ENCODE measurements around the gene CDKN2B-AS1.

Gene CDKN2B-AS1

DNA sequence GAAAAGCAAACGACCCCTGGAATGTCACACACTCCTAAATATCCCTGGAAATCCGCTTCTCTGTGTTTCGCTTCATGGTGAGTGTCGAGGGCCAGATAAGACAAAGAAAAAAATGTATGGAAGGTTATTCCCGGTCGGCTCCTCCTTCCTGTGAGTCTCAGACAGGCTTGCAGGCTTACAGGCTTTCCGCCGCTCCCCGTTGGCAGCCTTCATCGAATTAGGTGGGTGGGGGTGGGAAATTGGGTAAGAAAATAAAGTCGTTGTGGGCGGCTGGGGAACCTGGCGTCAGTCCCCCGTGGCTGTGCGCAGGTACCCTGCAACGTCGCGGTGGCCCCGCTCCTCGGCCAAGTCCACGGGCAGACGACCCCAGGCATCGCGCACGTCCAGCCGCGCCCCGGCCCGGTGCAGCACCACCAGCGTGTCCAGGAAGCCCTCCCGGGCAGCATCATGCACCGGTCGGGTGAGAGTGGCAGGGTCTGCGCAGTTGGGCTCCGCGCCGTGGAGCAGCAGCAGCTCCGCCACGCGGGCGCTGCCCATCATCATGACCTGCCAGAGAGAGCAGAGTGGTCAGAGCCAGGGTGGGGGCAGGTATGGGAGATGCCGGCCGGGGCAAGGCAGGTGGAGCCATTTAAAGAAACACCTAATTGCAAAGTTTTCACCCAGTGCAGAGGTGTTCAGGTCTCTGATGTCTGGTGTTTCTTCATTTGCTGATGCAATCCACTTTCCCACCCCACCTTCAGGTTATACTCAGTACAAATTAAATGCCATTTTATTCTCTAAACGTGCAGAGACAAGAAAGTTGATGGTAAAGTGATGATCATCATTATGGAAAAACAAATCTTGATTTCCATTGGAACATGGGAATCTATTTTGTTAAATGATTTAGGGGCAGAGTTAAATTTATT, 11.4 kb downstream of the CDKN2B-AS1 start:
- DNase-seq (ENCODE audit: low read depth in 2 of 2) = no peak

GRCh38 chr9:22008384-22008716, 13.8 kb downstream of the CDKN2B-AS1 start:
- DNase-seq (ENCODE audit: low read depth in 2 of 2) = no peak

GRCh38 chr9:22008717-22009505, 14.3 kb downstream of the CDKN2B-AS1 start, which contains the start of gene CDKN2B:
TSS of gene CDKN2B (minus strand) at chr9:22009305. CDS start at chr9:22008953, 352 bp downstream.
- DNase-seq (ENCODE audit: low read depth in 2 of 2) = peak; percentile 53 to 59

GRCh38 chr9:22009506-22009867, 14.9 kb downstream of the CDKN2B-AS1 start:
- DNase-seq (ENCODE audit: low read depth in 2 of 2) = no peak

DNA sequence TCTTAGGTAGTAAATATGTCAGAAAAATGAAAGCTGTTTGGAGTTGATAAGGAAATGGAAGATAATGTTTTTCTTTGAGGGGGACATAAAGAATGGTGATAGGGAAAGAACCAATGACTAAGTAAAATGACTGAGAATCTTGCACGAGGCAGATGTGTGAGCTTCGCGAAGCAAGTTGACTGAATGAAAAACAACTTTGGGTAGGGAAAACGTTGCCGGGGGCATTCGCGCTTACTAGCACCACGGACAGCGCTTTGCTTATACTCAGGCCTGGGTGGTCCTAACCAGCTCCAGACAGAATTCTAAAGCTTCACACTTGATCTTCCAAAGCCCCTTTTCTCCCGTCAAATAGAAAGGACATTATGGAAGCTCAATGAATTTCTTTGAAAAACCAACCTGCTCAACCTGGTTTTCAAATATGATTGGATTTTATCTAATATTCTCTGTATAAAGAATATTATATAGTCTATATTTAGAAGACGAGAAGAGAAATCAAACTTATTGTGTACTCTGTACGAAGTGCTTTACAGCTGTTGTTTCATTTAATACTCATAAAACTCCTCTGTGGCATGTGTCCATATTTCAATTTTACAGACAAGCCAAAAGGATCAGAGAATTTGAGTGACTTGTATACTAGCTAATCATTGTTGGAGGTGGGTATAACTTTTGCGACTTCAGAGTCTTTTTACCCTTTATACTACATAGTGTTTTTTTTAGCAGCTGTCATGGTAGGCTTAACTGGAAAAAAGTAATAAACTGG, 16.5 kb downstream of the CDKN2B-AS1 start:
- no peak for DNase-seq (ENCODE audit: low read depth in 2 of 2)

- no peak for DNase-seq (ENCODE audit: low read depth in 2 of 2)
Observed at GRCh38 chr9:22022396-22022795, 27.8 kb downstream of the CDKN2B-AS1 start.

DNA sequence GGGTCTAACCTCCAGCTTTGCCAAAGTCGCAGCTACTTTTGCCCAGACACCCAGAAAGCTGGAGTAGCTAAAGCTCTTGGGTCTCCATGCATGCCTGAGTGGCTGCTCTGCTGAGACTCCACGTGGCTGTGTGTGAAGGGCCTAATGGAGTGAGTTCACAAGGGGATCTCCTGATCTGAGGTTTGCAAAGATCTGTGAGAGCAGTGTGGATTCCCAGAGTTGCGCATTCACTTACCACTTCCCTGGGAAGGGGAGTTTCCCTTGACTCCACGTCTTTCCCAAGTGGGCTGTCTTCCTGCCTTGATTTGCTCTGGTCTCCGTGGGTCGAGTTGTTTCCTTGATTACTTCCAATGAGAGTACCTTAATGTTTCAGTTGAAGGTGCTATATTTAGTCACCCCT, 32.1 kb downstream of the CDKN2B-AS1 start:
- DNase-seq (ENCODE audit: low read depth in 2 of 2) = no peak

DNA sequence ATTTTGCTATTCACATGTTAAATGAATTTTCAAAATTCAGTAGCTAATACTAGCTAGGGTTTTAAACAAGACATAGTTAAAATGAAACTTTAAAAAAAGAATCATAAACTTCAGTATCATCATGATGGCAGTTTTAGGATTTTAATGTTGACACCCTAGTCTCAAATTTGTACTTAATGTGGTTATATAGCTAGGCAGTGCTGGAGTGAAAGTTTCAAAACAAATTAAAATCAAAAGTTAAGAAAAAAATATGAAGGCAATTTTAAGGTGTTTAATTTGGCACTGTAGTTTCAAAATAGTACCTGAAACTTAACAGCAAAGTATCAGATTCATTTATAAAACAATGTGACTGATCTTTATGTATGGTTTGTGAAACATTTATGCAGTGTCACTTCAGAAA, 33.8 kb downstream of the CDKN2B-AS1 start:
- DNase-seq (ENCODE audit: low read depth in 2 of 2) = no peak

DNA sequence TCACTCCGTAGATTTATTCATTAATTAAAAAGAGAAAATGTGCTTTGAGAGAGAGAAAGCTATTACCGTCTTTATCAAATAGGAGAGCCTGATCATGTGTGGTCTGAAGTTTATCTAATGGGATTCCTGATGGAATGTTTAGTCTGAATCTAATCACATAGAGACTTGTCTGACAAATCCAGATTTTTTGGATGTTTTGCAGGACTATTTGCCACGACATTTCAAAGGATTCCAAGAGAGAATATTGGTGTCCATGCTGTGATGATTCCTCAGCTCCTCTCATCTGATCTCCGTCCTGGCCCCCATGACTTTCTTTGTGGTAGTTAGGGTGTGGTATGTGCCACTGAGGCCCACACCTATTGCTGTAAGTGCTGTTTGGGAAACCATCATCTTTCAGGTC, 34.6 kb downstream of the CDKN2B-AS1 start:
- no peak for DNase-seq (ENCODE audit: low read depth in 2 of 2)

DNA sequence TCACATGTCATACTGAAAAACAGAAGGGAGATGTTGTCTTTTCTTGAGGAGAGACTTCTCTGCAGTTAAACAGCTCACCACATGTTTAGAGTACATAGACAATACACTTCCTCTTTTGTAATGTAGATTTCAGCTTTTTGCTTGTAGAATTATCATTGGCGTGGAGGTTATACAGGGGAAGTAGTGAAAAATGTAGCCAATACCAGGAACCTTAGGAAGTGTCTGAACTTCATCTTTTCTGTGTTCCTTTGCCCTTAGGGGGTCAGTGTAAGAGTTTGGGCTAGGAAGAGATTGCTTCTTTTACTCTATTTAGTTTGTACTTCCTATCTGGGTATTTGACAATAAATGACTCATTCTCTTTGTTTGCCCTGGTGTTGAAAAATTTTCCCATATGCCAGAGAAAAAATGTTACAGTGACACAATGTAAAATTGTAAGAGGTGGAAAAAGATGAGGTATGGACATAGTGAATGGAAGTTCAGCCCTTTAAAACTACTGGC, 35.6 kb downstream of the CDKN2B-AS1 start:
- no peak for DNase-seq (ENCODE audit: low read depth in 2 of 2)

DNA sequence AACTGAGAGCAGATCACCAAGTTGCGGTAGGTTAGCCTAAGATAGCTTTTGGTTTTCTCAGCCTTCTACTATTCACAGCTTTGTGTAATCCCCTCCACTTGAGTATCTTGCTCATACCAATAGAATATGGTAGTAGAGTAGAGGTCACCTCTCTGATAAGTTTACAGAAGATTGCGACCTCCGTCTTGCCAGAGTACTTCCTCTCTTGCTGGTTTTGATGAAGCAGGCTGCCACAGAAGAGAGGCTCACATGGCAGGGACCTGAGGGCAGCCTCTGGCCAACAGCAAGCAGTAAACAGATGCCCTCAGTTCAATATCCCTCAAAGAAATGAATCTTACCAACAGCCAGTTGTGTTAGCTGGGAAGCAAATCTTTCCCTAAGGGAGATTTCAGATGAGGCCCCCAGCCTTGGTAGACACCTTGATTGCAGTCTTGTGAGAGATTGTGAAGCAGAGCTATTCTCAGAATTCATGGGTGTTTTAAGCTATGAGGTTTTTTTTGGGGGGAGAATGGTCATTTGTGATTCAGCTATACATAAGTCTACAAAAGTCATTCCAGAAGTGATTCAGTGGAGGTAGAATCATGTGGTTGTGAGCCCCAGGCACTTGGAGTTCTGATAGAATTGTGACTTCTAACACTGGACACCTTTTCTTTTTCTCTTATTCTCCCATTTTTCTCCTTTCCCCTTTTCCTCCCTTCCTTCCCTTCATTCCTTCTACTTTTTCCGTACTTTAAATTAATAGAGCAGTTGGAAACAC, 37.2 kb downstream of the CDKN2B-AS1 start:
- no peak for DNase-seq (ENCODE audit: low read depth in 2 of 2)

- DNase-seq (ENCODE audit: low read depth in 2 of 2) = no peak
Observed at GRCh38 chr9:22033012-22033630, 38.5 kb downstream of the CDKN2B-AS1 start.

DNA sequence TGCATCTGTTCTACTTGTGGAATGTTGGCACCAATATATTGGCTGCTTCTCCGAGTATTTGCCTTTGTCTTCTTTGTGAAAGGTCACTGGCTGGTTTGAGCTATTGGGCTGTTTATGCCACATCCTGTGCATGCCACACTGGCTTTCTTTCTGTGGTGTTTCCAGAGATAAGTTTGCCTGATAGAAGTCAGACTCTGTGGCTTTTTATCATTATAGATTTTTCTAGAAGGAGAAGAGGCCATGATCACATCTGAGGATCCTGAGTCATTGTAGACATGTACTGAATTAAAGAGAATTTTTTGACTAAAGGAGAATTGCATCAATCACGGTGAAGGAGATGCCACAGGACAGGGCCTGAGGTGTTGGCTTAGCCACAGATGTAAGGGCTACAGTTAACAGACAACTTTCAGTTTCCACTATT, 41.0 kb downstream of the CDKN2B-AS1 start:
- DNase-seq (ENCODE audit: low read depth in 2 of 2) = no peak

DNA sequence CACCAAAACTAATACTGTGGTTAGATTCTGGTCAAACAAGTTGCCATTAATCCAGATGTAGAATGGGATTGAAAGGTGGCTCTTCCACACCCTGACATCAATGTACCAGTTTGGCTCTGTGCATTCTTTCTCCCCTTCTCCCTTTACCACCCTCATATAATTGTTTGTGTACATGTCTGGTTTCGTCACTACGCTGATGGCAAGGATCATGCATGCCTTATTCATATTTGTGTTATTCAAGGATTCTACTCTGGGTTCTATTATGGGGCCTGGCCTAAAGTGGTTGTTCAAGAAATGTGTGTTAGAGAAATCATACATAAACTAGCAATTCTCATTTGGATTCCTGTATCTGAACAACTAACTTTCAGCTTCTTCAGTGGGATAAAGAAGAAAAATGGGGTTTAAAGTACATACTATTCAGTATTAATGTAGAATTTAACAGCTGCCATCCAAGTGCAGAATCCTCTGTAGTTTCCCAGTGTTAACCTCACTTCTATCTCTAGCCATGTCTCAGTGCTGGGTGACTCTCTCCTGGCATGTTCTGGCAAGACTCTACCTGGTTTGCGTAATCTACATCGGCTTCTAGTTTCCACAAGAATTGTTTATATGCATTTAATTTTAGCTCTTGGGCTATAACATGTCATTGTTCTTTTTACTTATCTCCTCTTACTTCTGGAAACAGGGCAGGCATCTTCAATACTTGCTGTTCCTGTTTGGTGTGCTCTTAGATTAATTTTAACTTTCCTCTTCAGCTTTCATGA, 42.5 kb downstream of the CDKN2B-AS1 start:
- DNase-seq (ENCODE audit: low read depth in 2 of 2) = no peak

- no peak for DNase-seq (ENCODE audit: low read depth in 2 of 2)
Observed at GRCh38 chr9:22037954-22038690, 43.5 kb downstream of the CDKN2B-AS1 start.

DNA sequence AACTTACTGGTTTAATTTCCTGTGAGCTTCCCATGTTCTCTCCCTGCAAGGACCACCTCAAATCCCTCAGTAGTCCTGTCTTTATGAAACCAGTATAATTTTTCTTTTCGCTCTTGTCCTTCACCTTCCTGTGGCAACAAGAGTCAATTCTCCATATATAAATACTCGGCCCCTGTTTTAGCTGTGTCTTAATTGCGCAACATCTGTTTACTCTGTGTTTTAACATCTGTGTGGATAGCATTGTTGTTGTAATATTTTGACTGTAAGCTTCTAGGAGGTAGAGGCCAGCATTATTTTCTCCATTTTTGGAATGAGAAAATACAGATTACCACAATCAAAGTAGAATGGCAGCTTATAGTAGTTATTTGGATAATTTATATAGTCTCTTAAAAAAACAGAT, 44.7 kb downstream of the CDKN2B-AS1 start:
- no peak for DNase-seq (ENCODE audit: low read depth in 2 of 2)

GRCh38 chr9:22040760-22041159, 46.2 kb downstream of the CDKN2B-AS1 start:
- DNase-seq (ENCODE audit: low read depth in 2 of 2) = no peak

GRCh38 chr9:22041344-22041743, 46.8 kb downstream of the CDKN2B-AS1 start:
- no peak for DNase-seq (ENCODE audit: low read depth in 2 of 2)

DNA sequence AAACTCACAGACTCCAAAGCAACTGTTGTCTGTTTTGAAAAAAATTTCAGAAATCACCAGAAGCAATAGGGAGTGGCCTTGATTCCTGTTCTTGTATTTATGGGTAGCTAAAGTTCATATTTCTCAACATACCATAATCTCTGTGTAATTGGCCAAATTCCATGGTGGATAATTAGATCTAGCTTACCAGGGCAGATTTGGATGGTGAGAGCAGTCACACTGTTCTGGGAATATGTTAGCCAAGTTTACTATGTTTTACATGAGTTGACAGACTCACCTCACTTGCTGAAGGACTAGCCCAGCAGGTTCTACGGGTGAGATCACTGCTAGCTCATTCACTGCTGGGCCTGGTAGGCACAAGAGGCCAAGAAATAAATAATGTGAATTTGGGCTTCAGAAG, 47.2 kb downstream of the CDKN2B-AS1 start:
- no peak for DNase-seq (ENCODE audit: low read depth in 2 of 2)
